Measurements from ENCODE around the gene NCR2.
A peak's percentile ranks its signal among the peaks of the same experiment; 100 is the strongest.

NCR2 gene

GRCh38 chr6:41302638-41303037 is 32.8 kb upstream of the NCR2 start:
- no peak overlapping the region for H3K9ac ChIP-seq
- H3K27me3 ChIP-seq = no peaks in the 10 kb centered on the region
- no peaks in the 10 kb centered on the region for H3K36me3 ChIP-seq
- peaks cover 11% of the 10 kb centered on the region; the same call in 1 of the 2 replicates for H3K9me3 ChIP-seq
- no peak overlapping the region for H3K4me2 ChIP-seq
- H3K4me1 ChIP-seq = peaks cover 20% of the 10 kb centered on the region
- no peak overlapping the region for H3K27ac ChIP-seq
- TF ChIP-seq Cebpa-rat (IDR thresholded peaks at IDR 0.05) = no peak
- H4K20me1 ChIP-seq = no peaks in the 10 kb centered on the region
- no peak overlapping the region for H3K4me3 ChIP-seq

- TF ChIP-seq Cebpa-rat (IDR thresholded peaks at IDR 0.05) = no peak
- Histone ChIP-seq H3K27me3 (no peaks in the 10 kb centered on the region), H3K36me3 (no peaks in the 10 kb centered on the region), H3K4me1 (no peaks in the 10 kb centered on the region), H3K27ac (no peak overlapping the region), H3K4me2 (no peak overlapping the region), H3K4me3 (no peak overlapping the region), H3K9ac (no peak overlapping the region), H4K20me1 (no peaks in the 10 kb centered on the region), H3K9me3 (0 out of 2 replicates have a peak, but pooled peaks cover 5% of the 10 kb centered on the region)
Measured at GRCh38 chr6:41306187-41306854, 29.1 kb upstream of the NCR2 start.

GRCh38 chr6:41315203-41315602 is 20.2 kb upstream of the NCR2 start:
- no peak for TF ChIP-seq Cebpa-rat (IDR thresholded peaks at IDR 0.05)

GRCh38 chr6:41315943-41316620 is 19.3 kb upstream of the NCR2 start:
- no peaks in the 10 kb centered on the region for H3K36me3 ChIP-seq
- no peaks in the 10 kb centered on the region for H3K9me3 ChIP-seq
- no peak overlapping the region for H3K4me3 ChIP-seq
- no peaks in the 10 kb centered on the region for H4K20me1 ChIP-seq
- no peak overlapping the region for H3K4me2 ChIP-seq
- H3K27ac ChIP-seq = no peak overlapping the region
- H3K9ac ChIP-seq = no peak overlapping the region
- no peak for TF ChIP-seq Cebpa-rat (IDR thresholded peaks at IDR 0.05)
- H3K4me1 ChIP-seq = peaks cover 18% of the 10 kb centered on the region
- no peaks in the 10 kb centered on the region for H3K27me3 ChIP-seq

More at GRCh38 chr6:41315203-41315602, 20.2 kb upstream of the NCR2 start:
- Histone ChIP-seq H3K4me2 (no peak overlapping the region), H3K27ac (no peak overlapping the region), H3K9me3 (no peaks in the 10 kb centered on the region), H3K36me3 (no peaks in the 10 kb centered on the region), H4K20me1 (no peaks in the 10 kb centered on the region), H3K9ac (no peak overlapping the region), H3K27me3 (no peaks in the 10 kb centered on the region), H3K4me1 (peaks cover 18% of the 10 kb centered on the region), H3K4me3 (no peak overlapping the region)

- Histone ChIP-seq H3K27me3 (no peaks in the 10 kb centered on the region), H3K9me3 (no peaks in the 10 kb centered on the region), H3K9ac (no peak overlapping the region), H3K4me2 (peak overlapping the region; percentile 72), H4K20me1 (no peaks in the 10 kb centered on the region), H3K36me3 (no peaks in the 10 kb centered on the region), H3K4me1 (peaks cover 18% of the 10 kb centered on the region), H3K27ac (no peak overlapping the region), H3K4me3 (no peak overlapping the region)
- TF ChIP-seq Cebpa-rat (IDR thresholded peaks at IDR 0.05) = no peak
Measured at GRCh38 chr6:41318261-41318653, 17.2 kb upstream of the NCR2 start.

GRCh38 chr6:41318654-41319565 is 16.5 kb upstream of the NCR2 start:
- H3K9ac ChIP-seq = no peak overlapping the region

GRCh38 chr6:41321183-41321582 is 14.2 kb upstream of the NCR2 start:
- no peak overlapping the region for H3K27ac ChIP-seq
- H3K4me3 ChIP-seq = no peak overlapping the region
- H3K27me3 ChIP-seq = no peaks in the 10 kb centered on the region
- TF ChIP-seq Cebpa-rat (IDR thresholded peaks at IDR 0.05) = no peak
- no peak overlapping the region for H3K9ac ChIP-seq
- H3K36me3 ChIP-seq = no peaks in the 10 kb centered on the region
- H4K20me1 ChIP-seq = no peaks in the 10 kb centered on the region
- H3K9me3 ChIP-seq = no peaks in the 10 kb centered on the region
- no peak overlapping the region for H3K4me2 ChIP-seq
- H3K4me1 ChIP-seq = peaks cover 18% of the 10 kb centered on the region

More at GRCh38 chr6:41318654-41319565, 16.5 kb upstream of the NCR2 start:
- H3K27ac ChIP-seq = no peak overlapping the region
- H3K9me3 ChIP-seq = no peaks in the 10 kb centered on the region
- no peaks in the 10 kb centered on the region for H3K36me3 ChIP-seq
- H3K4me2 ChIP-seq = peak overlapping the region; percentile 72
- H4K20me1 ChIP-seq = no peaks in the 10 kb centered on the region
- no peaks in the 10 kb centered on the region for H3K27me3 ChIP-seq
- no peak overlapping the region; the same call in 1 of the 2 replicates for H3K4me3 ChIP-seq
- H3K4me1 ChIP-seq = peaks cover 18% of the 10 kb centered on the region
- TF ChIP-seq Cebpa-rat (IDR thresholded peaks at IDR 0.05) = no peak

- Histone ChIP-seq H4K20me1 (no peaks in the 10 kb centered on the region), H3K27ac (no peak overlapping the region), H3K9ac (no peak overlapping the region), H3K9me3 (no peaks in the 10 kb centered on the region), H3K4me2 (no peak overlapping the region), H3K4me3 (no peak overlapping the region), H3K4me1 (peaks cover 8% of the 10 kb centered on the region), H3K27me3 (no peaks in the 10 kb centered on the region), H3K36me3 (no peaks in the 10 kb centered on the region)
- TF ChIP-seq Cebpa-rat (IDR thresholded peaks at IDR 0.05) = no peak
Measured at GRCh38 chr6:41325446-41326066, 9.9 kb upstream of the NCR2 start.

- H3K27me3 ChIP-seq = no peaks in the 10 kb centered on the region
- no peak overlapping the region for H3K4me2 ChIP-seq
- H3K36me3 ChIP-seq = no peaks in the 10 kb centered on the region
- peaks cover 9% of the 10 kb centered on the region for H3K4me1 ChIP-seq
- H3K9me3 ChIP-seq = no peaks in the 10 kb centered on the region
- TF ChIP-seq Cebpa-rat (IDR thresholded peaks at IDR 0.05) = no peak
- H3K27ac ChIP-seq = no peak overlapping the region
- H3K9ac ChIP-seq = no peak overlapping the region
- H4K20me1 ChIP-seq = no peaks in the 10 kb centered on the region
- H3K4me3 ChIP-seq = no peak overlapping the region
Measured at GRCh38 chr6:41326092-41326491, 9.3 kb upstream of the NCR2 start.
